Stomach (tissue), 9 donors: Measurements from ENCODE around the gene GPRASP1. TPM values are rescaled to one million over a fixed set of nuclear protein-coding genes. Genes with fewer than 3 reads are reported as not detected.

Source experiments
- DNase-seq, 2 donors: peaks; one replicate each; pipeline versions ENCODE4 v3.0.0 to v3.0.0-alpha.2; 2013 to 2019
- H3K27ac ChIP-seq, 5 donors: fragments of 200-600 bp in 4 of 5; sonication (generic) in 4 of 5; one replicate each; pipeline ENCODE4 v1.5.1; 2013 to 2019; ENCODE audit warnings: mild to moderate bottlenecking in 1 of 5, moderate library complexity in 1 of 5
- H3K27me3 ChIP-seq, 3 donors: fragments of 200-600 bp; sonication (generic); one replicate each; pipeline ENCODE4 v1.5.1; 2017 to 2019; ENCODE audit warnings: mixed run types in 1 of 3
- H3K36me3 ChIP-seq, 4 donors: fragments of 200-600 bp; sonication (generic); 1 replicate in 3 of 4; 2 replicates in 1 of 4; pipeline ENCODE4 v1.5.1; 2016 to 2019
- H3K4me1 ChIP-seq, 4 donors: fragments of 200-600 bp; sonication (generic); one replicate each; pipeline ENCODE4 v1.5.1; 2016 to 2019
- H3K4me3 ChIP-seq, 4 donors: fragments of 200-600 bp; sonication (generic) in 3 of 4; one replicate each; pipeline ENCODE4 v1.5.1; 2016 to 2019; ENCODE audit warnings: mild to moderate bottlenecking in 1 of 4
- H3K9me3 ChIP-seq, 4 donors: fragments of 200-600 bp; sonication (generic); one replicate each; pipeline ENCODE4 v1.5.1; 2016 to 2019
- EP300 ChIP-seq: sonication (generic); formaldehyde crosslinking; IDR thresholded peaks from one replicate; pipeline ENCODE4 v1.6.1; 2017; ENCODE audit warnings: antibody characterized with exemption
- POLR2A ChIP-seq, 4 donors: fragments of 450-650 bp; IDR thresholded peaks; one replicate each; pipeline ENCODE4 v1.6.1; 2016; ENCODE audit warnings: antibody characterized with exemption in 4 of 4, control low read depth in 2 of 4, mild to moderate bottlenecking in 1 of 4, moderate library complexity in 1 of 4
- POLR2AphosphoS5 ChIP-seq, 3 donors: sonication (generic); formaldehyde crosslinking; IDR thresholded peaks; one replicate each; pipeline ENCODE4 v1.6.1; 2016; ENCODE audit warnings: antibody characterized with exemption in 3 of 3
- WGBS, 5 donors: extraction: QIAGEN DNeasy Blood & Tissue Kit in 3 of 5; methylation state at CpG; one replicate each; pipeline versions ENCODE4 v1.1.5 to v1.1.7; 2013 to 2018; 5-methylcytosine and 5-hydroxymethylcytosine counted together
- intact Hi-C: fragments of 100-400 bp; cut with DNase I; formaldehyde crosslinking; loops from one replicate; pipeline ENCODE4 v1.15.1; 2023; ENCODE audit warnings: low total_unique reads
- polyA plus RNA-seq, 3 donors: library from polyadenylated mRNA; stranded (reverse); fragments of 200-250 nt; gene quantifications; one replicate each; pipeline ENCODE4 v1.2.3, GENCODE V29; 2013
- total RNA-seq, 5 donors: library from RNA; depleted of rRNA; stranded (reverse); fragments of >200 nt; gene quantifications; one replicate each; pipeline versions ENCODE4 v1.1.0 to v1.2.3, GENCODE V29; 2014 to 2016
- TF ChIP-seq, protein P1 (sequence below), 7 experiments: fragments of 450-650 bp in 4 of 7; fragments of 200-600 bp in 3 of 7; sonication (generic) in 3 of 7; IDR thresholded peaks; one replicate each; pipeline ENCODE4 v1.5.1; 2016 to 2019; ENCODE audit warnings: antibody characterized with exemption in 7 of 7, control low read depth in 2 of 7, mild to moderate bottlenecking in 1 of 7
- donor health status: healthy with polysubstance abuse.
- donor health status: Bipolar disorder and iron deficiency.
- donor health status: healthy.

GPRASP1 gene
- total and polyA plus RNA-seq, 8 donors: 1.4 to 24.0 (median 3.5) TPM

DNA sequence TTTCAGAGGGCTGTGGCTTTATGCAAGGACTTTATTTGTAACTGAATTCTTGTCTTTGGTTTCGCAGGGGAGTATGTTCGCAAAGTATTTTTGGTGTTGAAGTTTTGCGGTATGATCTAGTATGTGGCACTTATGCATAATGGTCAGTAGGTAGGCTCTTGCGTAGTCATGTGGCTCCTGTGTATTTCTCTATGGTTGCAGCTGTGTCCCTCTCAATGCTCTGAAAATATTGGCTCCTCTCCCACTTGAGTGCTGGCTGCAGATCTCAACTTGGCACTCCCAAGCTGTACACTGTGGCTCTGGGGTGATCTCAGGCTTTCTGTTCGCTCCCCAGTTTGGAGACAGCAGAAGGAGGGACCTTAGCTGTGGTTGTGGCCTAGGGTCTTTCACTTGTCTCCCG, 27.2 kb upstream of the GPRASP1 start:
- Histone ChIP-seq H3K4me3 (no peak overlapping the region), H3K27me3 (peaks cover 0 to 6% (median 0%) of the 10 kb centered on the region in 3 donors), H3K4me1 (no peaks in the 10 kb centered on the region), H3K36me3 (peaks cover 0 to 3% (median 0%) of the 10 kb centered on the region in 4 donors), H3K9me3 (peaks cover 0 to 23% (median 17%) of the 10 kb centered on the region in 4 donors), H3K27ac (no peak overlapping the region)
- no peak for TF ChIP-seq POLR2AphosphoS5 (IDR thresholded peaks at IDR 0.05)
- TF ChIP-seq, protein P1, sequence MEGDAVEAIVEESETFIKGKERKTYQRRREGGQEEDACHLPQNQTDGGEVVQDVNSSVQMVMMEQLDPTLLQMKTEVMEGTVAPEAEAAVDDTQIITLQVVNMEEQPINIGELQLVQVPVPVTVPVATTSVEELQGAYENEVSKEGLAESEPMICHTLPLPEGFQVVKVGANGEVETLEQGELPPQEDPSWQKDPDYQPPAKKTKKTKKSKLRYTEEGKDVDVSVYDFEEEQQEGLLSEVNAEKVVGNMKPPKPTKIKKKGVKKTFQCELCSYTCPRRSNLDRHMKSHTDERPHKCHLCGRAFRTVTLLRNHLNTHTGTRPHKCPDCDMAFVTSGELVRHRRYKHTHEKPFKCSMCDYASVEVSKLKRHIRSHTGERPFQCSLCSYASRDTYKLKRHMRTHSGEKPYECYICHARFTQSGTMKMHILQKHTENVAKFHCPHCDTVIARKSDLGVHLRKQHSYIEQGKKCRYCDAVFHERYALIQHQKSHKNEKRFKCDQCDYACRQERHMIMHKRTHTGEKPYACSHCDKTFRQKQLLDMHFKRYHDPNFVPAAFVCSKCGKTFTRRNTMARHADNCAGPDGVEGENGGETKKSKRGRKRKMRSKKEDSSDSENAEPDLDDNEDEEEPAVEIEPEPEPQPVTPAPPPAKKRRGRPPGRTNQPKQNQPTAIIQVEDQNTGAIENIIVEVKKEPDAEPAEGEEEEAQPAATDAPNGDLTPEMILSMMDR (IDR thresholded peaks at IDR 0.05): no peak
- TF ChIP-seq POLR2A (IDR thresholded peaks at IDR 0.05): no peak
- no peak for TF ChIP-seq EP300
- intact Hi-C loops: no loop called here
- WGBS, 5 donors: 81 to 92% (median 86%) methylated on average over 6 of the region's 6 CpGs
- DNase-seq: no peak

DNA sequence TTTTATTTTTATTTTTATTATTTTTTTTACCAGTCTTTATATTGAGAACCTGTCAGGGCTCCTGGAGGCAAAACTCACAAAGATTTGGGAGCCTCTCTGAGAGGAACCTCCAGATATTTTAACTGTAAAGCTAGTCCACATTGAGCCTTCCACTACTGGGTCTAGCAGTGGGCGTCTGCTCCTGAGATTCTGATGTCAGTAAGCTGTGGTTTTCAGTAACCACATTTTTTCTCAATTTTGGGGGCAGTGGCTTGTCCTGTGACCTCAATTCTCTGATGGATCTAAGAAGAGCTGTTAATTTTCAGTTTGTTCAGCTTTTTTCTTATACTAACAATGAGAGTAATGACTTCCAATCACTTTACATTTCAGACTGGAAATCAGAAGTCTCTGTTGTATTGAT, 23.6 kb upstream of the GPRASP1 start:
- Histone ChIP-seq H3K27me3 (peaks cover 0 to 6% (median 0%) of the 10 kb centered on the region in 3 donors), H3K36me3 (no peaks in the 10 kb centered on the region), H3K4me3 (no peak overlapping the region), H3K27ac (no peak overlapping the region), H3K9me3 (peaks cover 0 to 6% (median 0%) of the 10 kb centered on the region in 4 donors), H3K4me1 (no peaks in the 10 kb centered on the region)
- WGBS, 5 donors: 23 to 91% (median 61%) methylated on average over 1 of the region's 1 CpG
- intact Hi-C loops: no loop called here
- DNase-seq: no peak
- no peak for TF ChIP-seq EP300
- TF ChIP-seq POLR2AphosphoS5 (IDR thresholded peaks at IDR 0.05): no peak

DNA sequence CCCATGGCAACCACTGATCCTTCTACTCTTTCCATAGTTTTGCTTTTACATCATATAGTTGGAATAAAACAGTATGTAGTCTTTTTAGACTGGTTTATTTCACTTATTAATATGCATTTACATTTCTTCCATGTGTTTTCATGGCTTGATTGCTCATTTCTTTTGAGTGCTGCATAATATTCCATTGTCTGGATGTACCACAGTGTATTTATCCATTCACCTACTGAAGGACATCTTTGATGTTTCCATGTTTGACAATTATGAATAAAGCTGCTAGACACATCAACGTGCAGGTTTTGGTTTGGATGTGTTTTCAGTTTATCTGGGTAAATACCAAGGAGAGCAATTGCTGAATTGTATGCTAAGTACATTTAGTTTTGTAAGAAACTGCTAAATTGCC, 13.7 kb upstream of the GPRASP1 start:
- peaks cover 0 to 4% (median 0%) of the 10 kb centered on the region in 4 donors for H3K9me3 ChIP-seq
- TF ChIP-seq, protein P1 (IDR thresholded peaks at IDR 0.05): no peak
- intact Hi-C loops: no loop called here

DNA sequence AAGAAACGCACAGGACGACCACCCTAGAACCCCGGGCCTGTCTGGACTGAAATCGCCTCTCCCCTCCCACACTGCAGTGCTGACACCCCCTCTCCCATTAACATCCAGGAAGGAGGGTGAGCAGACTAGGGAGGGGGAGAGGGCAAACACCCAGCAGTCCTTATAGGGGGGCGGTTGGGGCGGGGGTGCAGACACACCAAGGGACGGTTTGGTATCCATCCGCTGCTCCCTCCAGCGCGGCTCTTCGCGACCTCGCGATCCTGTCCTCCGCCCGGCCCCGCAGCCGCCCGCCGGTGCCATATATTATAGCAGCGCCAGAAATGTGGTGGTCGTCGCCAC, 411 bp upstream of the GPRASP1 start:
- Histone ChIP-seq H3K4me3 (peak overlapping the region; percentile 48 to 59 (median 55)), H3K27me3 (peaks cover 0 to 8% (median 0%) of the 10 kb centered on the region in 3 donors), H3K4me1 (no peaks in the 10 kb centered on the region), H3K27ac (peak overlapping the region in 4 of 5 donors; percentile 73 to 85 (median 74)), H3K9me3 (no peaks in the 10 kb centered on the region), H3K36me3 (no peaks in the 10 kb centered on the region)
- no peak for DNase-seq
- no peak for TF ChIP-seq EP300
- no peak for TF ChIP-seq POLR2AphosphoS5 (IDR thresholded peaks at IDR 0.05)
- TF ChIP-seq POLR2A (IDR thresholded peaks at IDR 0.05): no peak
- TF ChIP-seq, protein P1 (IDR thresholded peaks at IDR 0.05): no peak
- 11 to 54% (median 25%) methylated on average over 7 to 23 of the region's 23 CpGs; no CpG with 5 or more reads in 1 of the 5 donors for WGBS, 5 donors
- intact Hi-C loops: no loop called here

More for the DNA sequence above, 13.7 kb upstream of the GPRASP1 start:
- no peak for DNase-seq
- 43 to 100% (median 88%) methylated on average over 1 of the region's 1 CpG for WGBS, 5 donors
- H3K27me3 ChIP-seq: no peaks in the 10 kb centered on the region
- no peak overlapping the region for H3K4me3 ChIP-seq
- H3K36me3 ChIP-seq: no peaks in the 10 kb centered on the region
- no peaks in the 10 kb centered on the region for H3K4me1 ChIP-seq
- no peak overlapping the region for H3K27ac ChIP-seq

DNA sequence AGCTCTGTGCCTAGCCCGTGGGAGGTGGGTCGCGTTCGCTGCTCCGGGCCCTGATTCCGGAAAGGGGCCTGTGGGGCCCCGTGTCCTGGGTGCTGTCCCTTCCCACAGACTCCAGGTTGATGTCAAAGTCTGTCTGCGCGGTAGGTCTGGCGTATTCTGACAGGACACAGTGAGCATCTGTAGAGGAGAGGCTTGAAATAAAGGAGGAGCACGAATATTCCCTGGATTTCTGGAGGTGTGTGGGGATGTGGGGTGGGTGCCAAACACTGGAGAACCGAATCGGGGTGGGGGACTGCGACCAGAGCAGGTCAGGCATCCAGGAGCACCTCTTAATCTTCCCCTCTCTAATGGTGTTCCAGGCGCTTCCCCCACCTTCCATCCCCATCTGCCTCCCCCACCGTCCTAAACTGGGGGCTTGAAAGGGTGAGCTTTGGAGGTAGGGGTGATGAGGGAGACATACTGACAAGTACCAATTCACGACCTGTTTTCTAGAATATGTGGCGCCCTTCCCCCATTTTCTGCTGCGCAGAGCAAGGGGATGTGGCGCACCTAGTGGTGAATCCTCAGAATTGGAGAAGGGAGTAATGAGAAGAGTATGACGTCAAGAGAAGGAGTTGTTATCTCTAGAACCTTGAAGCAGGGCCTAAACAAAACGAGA, 877 bp downstream of the GPRASP1 start:
- no peaks in the 10 kb centered on the region for H3K9me3 ChIP-seq
- peak overlapping the region; percentile 48 to 59 (median 55) for H3K4me3 ChIP-seq
- peak in 1 of 2 donors; percentile 79 for DNase-seq
- no peaks in the 10 kb centered on the region for H3K36me3 ChIP-seq
- peak overlapping the region in 4 of 5 donors; percentile 73 to 85 (median 74) for H3K27ac ChIP-seq
- peaks cover 0 to 8% (median 0%) of the 10 kb centered on the region in 3 donors for H3K27me3 ChIP-seq
- H3K4me1 ChIP-seq: no peaks in the 10 kb centered on the region
- TF ChIP-seq POLR2A (IDR thresholded peaks at IDR 0.05): no peak
- TF ChIP-seq, protein P1 (IDR thresholded peaks at IDR 0.05): peak in 3 of 7 experiments; percentile 19 to 42 (median 27)
- TF ChIP-seq POLR2AphosphoS5 (IDR thresholded peaks at IDR 0.05): peak in 1 of 3 donors; percentile 18
- intact Hi-C loops: no loop called here
- WGBS, 5 donors: 21 to 44% (median 28%) methylated on average over 10 to 22 of the region's 22 CpGs
